BJ (cell line): ENCODE results near the gene RTN4RL2. TPM values are rescaled to one million over a fixed set of nuclear protein-coding genes. Genes with fewer than 3 reads are reported as not detected.

Experiments
- CTCF ChIA-PET: fragments of 350-600 bp; formaldehyde crosslinking; extraction: SDS; loops from one replicate; lab custom pipeline; 2021; ENCODE audit warnings: antibody characterized with exemption, inconsistent platforms; lab: Yijun Ruan, JAX
- POLR2A ChIA-PET: fragments of 300-600 bp; sonication (Branson Sonifier 250); formaldehyde crosslinking; extraction: SDS; loops from one replicate; lab custom pipeline; 2021; ENCODE audit warnings: antibody characterized with exemption; lab: Charles Lee
- DNase-seq: peaks from one replicate; pipeline ENCODE4 v3.0.0-alpha.2; 2011; ENCODE audit warnings: low read depth
- H3K27me3 ChIP-seq: 2 replicates; pipeline ENCODE4 v1.6.0; 2011; ENCODE audit warnings: low read length; ENCODE audit not compliant: control insufficient read depth, insufficient read depth
- H3K36me3 ChIP-seq: 2 replicates; pipeline ENCODE4 v1.5.1; 2011; ENCODE audit warnings: low read length; ENCODE audit not compliant: control insufficient read depth, insufficient read depth
- H3K4me3 ChIP-seq: 2 replicates; pipeline ENCODE4 v1.5.1; 2011; ENCODE audit warnings: low read depth, mild to moderate bottlenecking, control low read depth, low read length
- polyA plus RNA-seq: library from polyadenylated mRNA; depleted of rRNA; stranded (reverse); fragments of >200 nt; gene quantifications from 2 replicates; pipeline ENCODE4 v1.2.3, GENCODE V29; 2011
- TF ChIP-seq, protein P1 (sequence below): IDR thresholded peaks from 2 replicates; pipeline ENCODE4 v1.5.1; 2011; ENCODE audit warnings: low read depth, mild to moderate bottlenecking, control low read depth, inconsistent platforms, low read length, moderate library complexity; ENCODE audit not compliant: insufficient read depth

Gene RTN4RL2
- polyA plus RNA-seq, 1 experiment = 0.43 TPM

DNA sequence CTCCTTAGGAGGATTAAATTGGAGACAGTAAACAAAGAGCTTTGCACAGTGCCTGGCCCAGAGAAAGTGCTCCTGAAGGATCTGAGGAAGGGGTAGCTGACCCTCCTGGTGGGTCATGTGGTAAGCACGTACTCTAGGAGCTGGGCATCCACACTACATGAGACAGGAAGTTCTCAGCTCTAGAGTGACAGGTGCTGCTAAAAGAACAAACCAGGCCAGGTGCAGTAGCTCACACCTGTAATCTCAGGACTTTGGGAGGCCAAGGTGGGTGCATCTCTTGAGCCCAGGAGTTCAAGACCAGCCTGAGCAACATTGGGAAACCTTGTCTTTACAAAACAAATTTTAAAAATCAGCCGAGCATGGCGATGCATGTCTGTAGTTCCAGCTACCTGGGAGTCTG, 42.0 kb downstream of the RTN4RL2 start:
- peaks cover 3% of the 10 kb centered on the region for H3K36me3 ChIP-seq
- ChIA-PET POLR2A (no interaction called here), CTCF (interaction anchor here (2.1 to 15.7 kb wide), 5 partner anchors 9 to 44 kb away, joined by 8 to 169 read pairs (median 20); no protein-coding TSS in a partner anchor)
- TF ChIP-seq, protein P1, sequence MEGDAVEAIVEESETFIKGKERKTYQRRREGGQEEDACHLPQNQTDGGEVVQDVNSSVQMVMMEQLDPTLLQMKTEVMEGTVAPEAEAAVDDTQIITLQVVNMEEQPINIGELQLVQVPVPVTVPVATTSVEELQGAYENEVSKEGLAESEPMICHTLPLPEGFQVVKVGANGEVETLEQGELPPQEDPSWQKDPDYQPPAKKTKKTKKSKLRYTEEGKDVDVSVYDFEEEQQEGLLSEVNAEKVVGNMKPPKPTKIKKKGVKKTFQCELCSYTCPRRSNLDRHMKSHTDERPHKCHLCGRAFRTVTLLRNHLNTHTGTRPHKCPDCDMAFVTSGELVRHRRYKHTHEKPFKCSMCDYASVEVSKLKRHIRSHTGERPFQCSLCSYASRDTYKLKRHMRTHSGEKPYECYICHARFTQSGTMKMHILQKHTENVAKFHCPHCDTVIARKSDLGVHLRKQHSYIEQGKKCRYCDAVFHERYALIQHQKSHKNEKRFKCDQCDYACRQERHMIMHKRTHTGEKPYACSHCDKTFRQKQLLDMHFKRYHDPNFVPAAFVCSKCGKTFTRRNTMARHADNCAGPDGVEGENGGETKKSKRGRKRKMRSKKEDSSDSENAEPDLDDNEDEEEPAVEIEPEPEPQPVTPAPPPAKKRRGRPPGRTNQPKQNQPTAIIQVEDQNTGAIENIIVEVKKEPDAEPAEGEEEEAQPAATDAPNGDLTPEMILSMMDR = no peak
- no peaks in the 10 kb centered on the region for H3K27me3 ChIP-seq
- no peak overlapping the region for H3K4me3 ChIP-seq
- DNase-seq = no peak

DNA sequence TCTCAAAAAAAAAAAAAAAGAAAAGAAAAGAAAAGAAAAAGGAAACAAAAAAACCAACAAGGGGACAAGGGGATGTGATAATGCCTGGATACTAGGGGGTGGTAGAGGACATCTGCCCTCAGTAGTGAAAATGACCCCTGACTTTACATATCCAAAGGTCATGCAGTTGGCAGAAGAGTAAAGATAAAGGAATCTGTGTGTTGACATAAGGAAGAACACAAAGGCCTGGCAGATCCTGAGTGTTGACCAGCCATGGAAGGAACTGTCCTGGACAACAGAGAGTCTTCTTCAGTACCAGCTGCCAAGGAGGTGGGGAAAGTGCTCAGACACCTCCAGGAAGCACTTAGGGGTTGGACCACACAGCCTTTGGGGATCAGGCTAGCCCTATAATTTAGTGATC, 42.5 kb downstream of the RTN4RL2 start:
- DNase-seq = no peak
- H3K4me3 ChIP-seq = no peak overlapping the region
- TF ChIP-seq, protein P1 = no peak
- ChIA-PET CTCF (interaction anchor here (1.8 to 15.7 kb wide), 6 partner anchors 10 to 45 kb away, joined by 4 to 169 read pairs (median 14); no protein-coding TSS in a partner anchor), POLR2A (no interaction called here)
- peaks cover 2% of the 10 kb centered on the region; the same call in 1 of the 2 replicates for H3K36me3 ChIP-seq
- no peaks in the 10 kb centered on the region for H3K27me3 ChIP-seq

DNA sequence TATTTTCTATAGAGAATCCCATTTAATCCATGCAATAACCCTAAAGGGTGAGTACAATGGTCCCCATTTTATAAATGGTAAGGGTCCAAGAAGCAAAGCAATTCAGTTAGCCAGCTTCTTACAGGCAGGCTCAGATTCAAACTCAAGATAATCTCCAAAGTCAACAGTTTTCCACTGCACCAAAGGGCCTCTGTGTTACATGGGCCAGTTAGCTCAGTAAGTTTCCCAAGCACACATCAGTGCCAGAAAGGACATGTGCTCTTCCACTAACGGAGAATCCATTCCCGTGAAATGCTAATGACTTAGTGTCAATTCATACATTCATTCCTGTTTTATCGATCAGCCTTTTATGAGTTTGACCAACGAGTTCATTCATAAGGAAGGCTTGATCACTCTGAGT, 44.2 kb downstream of the RTN4RL2 start:
- ChIA-PET POLR2A (no interaction called here), CTCF (interaction anchor here (1.7 to 3.6 kb wide), 3 partner anchors 11 to 46 kb away, joined by 4 to 29 read pairs (median 6); no protein-coding TSS in a partner anchor)
- TF ChIP-seq, protein P1 = no peak
- peaks cover 2% of the 10 kb centered on the region; the same call in 1 of the 2 replicates for H3K36me3 ChIP-seq
- H3K27me3 ChIP-seq = no peaks in the 10 kb centered on the region
- no peak for DNase-seq
- H3K4me3 ChIP-seq = no peak overlapping the region

DNA sequence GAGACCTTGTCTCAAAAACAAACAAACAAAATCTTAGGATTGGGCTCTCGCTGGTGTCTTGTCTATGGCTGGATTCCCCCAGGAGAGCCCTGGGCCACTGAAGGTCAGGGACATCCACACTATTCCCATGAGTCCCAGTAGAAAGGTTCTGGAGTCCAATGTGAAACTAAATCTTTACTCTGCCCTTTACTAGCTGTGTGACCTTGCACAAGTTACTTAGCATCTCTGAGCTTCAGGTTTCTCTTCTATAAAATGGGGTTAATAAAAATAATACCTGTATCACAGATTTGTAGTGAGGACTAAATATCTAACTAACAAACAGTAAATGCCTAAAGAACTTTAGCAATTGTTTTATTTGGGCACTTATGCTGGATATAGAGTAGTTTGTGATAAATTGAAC, 46.2 kb downstream of the RTN4RL2 start:
- POLR2A ChIA-PET = no interaction called here
- TF ChIP-seq, protein P1 = no peak
- Histone ChIP-seq H3K4me3 (no peak overlapping the region), H3K36me3 (no peaks in the 10 kb centered on the region), H3K27me3 (no peaks in the 10 kb centered on the region)
- DNase-seq = no peak
- CTCF ChIA-PET = interaction anchor here (1.0 to 3.6 kb wide), 4 partner anchors 8 to 49 kb away, joined by 3 to 29 read pairs (median 3); no protein-coding TSS in a partner anchor

DNA sequence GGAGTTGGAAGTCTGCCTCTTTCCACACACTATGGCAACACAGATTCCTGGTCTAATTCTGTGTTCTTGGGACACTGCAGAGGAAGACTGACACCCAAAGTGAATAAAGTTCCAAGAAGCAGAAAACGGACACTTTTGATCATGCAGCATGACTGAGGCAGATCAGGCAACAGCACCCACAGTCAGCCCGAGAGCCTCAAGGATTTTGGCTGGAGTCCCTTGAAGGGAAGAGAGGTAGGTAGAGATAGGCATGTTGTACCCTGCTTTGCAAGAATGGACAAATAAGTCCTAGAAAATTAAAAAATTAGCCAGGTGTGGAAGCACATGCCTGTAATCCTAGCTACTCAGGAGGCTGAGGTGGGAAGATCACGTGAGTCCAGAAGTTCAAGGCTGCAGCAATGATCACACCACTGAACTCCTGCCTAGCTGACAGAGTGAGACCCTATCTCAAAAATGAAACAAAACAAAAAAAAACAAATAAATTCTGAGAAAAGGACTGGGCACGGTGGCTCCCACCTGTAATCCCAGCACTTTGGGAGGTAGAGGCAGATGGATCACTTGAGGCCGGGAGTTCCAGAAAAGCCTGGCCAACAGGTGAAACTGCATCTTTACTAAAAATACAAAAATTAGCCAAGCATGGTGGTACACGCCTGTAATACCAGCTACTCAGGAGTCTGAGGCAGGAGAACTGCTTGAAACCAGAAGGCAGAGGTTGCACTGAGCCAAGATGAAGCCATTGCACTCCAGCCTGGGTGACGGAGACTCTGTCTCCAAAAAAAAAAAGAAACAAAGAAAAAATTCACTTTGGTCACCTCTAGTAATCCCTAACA, 48.2 kb downstream of the RTN4RL2 start:
- Histone ChIP-seq H3K36me3 (no peaks in the 10 kb centered on the region), H3K27me3 (no peaks in the 10 kb centered on the region), H3K4me3 (no peak overlapping the region)
- ChIA-PET POLR2A (no interaction called here), CTCF (interaction anchor here (1.0 to 2.1 kb wide), 4 partner anchors 13 to 50 kb away, joined by 3 to 12 read pairs (median 4); no protein-coding TSS in a partner anchor)
- no peak for DNase-seq
- TF ChIP-seq, protein P1 = no peak
